GM19239 (cell line): ENCODE measurements around the gene NIPA2.

Experiments used
- DNase-seq: peaks from one replicate; pipeline ENCODE4 v3.0.0; 2011; ENCODE audit warnings: low spot score; ENCODE audit not compliant: insufficient read length
- FAIRE-seq: peaks from 2 replicates; lab custom pipeline; 2011; peaks lifted over from hg19 to GRCh38; lab: Jason Lieb, UNC

The NIPA2 gene

DNA sequence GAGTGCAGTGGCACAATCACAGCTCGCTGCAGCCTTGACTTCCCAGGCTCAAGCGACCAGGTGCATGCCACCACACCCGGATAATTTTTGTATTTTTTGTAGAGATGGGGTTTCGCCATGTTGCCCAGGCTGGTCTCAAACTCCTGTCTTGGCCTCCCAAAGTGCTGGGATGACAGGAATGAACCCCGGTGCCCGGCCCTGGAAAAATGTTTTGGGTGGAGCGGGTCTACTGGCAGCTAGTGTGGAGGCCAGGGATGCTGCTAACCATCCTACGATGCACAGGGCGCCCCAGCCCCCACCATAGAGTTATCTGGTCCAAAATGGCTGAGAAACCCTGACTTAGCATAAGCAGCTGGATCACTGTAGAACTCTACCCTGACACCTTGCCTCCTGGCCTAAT, 35.4 kb downstream of the NIPA2 start:
- FAIRE-seq (no peak), DNase-seq (no peak)

DNA sequence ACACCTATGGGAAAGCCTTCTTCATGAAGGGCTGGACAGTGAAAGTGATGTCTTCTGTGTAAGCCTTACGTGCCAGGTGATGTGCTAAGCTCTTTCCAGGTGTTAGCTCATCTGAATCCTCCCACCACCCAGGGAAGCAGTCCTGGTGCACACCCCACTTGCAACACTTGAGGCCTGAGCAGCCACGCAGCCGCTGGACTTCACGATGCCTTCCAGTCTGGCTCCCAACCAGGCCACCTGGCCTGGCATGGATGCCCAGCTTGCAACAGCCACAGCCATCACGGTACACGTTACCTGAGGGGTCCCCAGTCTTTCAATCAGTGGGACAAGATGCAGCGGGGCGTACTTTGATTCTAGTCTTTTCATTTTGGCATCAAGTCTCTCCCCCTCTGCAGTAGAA, 35.8 kb downstream of the NIPA2 start:
- FAIRE-seq = no peak
- DNase-seq = no peak

DNA sequence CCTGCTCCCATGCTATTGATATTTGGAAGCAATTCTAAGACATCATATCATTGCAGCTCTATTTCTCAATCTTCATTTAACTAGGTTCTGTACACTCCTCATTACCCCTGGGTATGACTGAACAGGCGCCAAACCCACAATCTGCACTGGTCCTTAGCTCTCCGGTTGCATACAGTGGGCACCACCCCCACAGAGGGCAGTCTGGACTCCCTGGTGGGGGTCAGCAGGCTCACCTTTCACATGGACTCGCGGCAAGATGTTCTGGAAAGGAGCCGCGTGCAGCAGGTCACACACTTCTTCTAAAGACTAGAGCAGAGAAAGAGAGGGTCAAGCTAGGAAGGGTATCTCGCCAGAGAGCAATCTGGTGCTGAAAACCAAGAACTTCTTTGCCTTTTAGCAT, 36.5 kb downstream of the NIPA2 start:
- DNase-seq (no peak), FAIRE-seq (no peak)

DNA sequence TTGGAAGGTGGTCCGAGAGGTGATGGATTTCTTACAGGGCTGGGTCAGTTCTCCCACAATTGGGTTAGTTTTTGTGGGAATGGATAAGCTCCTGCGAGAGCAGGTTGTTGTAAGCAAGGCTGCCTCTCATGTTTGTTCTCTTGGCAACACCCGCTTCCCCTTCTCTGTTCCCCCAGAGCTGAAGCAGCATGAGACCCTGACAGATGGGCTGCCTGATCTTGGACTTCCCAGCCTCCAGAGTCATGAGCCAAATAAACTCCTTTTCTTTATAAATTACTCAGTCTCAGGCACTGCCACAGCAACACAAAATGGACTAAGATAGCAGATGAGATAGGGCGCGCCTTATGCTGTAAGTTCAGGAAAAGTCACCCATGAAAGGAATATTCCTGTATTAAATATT, 38.7 kb downstream of the NIPA2 start:
- DNase-seq = no peak
- no peak for FAIRE-seq

GRCh38 chr15:22877607-22878006, 39.1 kb downstream of the NIPA2 start:
- FAIRE-seq (no peak), DNase-seq (no peak)

GRCh38 chr15:22878103-22878502, 39.6 kb downstream of the NIPA2 start:
- no peak for FAIRE-seq
- DNase-seq = no peak

DNA sequence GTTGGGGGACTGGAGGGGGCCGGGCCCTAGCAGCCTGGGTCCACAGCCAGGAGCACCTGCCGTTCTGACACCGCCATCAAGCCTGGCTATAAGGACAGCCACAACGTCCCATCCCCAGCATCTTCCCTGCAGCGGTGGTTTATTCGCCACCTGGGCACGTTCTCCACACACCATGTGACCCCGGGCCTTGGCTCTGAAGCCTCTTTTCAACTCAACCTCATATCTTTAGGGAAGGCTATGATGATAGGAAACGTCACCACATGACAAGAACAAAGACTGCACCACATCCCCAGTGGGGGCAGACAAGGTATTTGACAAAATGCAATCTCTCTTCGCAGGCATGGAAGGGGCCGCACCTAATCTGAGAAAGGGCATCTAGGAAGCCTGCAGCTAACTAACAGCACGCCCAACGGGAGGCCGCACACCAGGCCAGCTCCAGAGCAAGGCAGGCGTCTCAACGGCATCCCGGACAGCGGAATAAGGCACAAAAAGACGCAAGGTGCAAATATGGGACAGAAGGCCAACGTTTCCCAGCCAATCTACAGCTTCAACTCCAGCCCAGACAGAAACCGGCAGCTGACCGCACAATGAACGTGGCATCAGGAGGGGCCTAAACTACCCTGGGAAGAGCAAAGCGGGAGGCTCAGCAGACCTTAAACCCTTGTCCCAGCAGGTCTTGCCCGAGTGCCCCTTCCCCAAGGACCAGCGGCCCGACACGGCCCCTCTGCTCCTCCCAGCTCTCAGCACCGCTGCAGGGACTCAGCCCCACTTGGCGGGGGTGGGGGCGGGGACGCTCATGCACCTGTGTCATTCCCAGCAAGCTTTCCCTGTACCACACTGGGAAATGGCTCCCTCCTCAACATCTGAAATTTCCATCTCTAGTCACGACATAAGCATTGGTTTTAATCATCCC, 41.9 kb downstream of the NIPA2 start:
- DNase-seq = no peak
- no peak for FAIRE-seq

- FAIRE-seq (no peak), DNase-seq (no peak)
These were observed 42.7 kb downstream of the NIPA2 start for GRCh38 chr15:22880981-22881738.

- FAIRE-seq (no peak), DNase-seq (no peak)
These were observed 43.4 kb downstream of the NIPA2 start for GRCh38 chr15:22881739-22882440.

DNA sequence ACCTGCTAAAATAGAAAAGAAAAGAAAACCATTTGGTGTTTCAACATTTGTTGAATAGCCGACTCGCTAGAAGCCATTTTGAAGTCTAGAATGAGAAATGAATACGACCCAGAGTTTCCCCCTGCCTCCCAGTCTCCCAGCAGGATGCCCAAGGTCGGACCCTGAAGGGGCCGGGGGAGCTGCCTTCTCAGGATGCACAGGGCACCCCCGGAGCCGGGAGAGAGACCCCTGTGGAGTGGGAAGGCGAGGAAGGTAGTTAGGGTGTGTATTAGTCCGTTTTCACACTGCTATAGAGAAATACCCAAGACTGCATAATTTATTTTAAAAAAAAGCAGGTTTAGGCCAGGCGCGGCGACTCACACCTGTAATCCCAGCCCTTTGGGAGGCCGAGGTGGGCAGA, 44.7 kb downstream of the NIPA2 start:
- DNase-seq (no peak), FAIRE-seq (no peak)

- DNase-seq = no peak
- no peak for FAIRE-seq
These were observed 45.9 kb downstream of the NIPA2 start for GRCh38 chr15:22884344-22884743.

GRCh38 chr15:22885120-22885519, 46.7 kb downstream of the NIPA2 start:
- no peak for FAIRE-seq
- no peak for DNase-seq

GRCh38 chr15:22887157-22887951, 48.9 kb downstream of the NIPA2 start:
- DNase-seq (no peak), FAIRE-seq (no peak)

GRCh38 chr15:22888120-22888859, 49.8 kb downstream of the NIPA2 start:
- no peak for FAIRE-seq
- DNase-seq = no peak

DNA sequence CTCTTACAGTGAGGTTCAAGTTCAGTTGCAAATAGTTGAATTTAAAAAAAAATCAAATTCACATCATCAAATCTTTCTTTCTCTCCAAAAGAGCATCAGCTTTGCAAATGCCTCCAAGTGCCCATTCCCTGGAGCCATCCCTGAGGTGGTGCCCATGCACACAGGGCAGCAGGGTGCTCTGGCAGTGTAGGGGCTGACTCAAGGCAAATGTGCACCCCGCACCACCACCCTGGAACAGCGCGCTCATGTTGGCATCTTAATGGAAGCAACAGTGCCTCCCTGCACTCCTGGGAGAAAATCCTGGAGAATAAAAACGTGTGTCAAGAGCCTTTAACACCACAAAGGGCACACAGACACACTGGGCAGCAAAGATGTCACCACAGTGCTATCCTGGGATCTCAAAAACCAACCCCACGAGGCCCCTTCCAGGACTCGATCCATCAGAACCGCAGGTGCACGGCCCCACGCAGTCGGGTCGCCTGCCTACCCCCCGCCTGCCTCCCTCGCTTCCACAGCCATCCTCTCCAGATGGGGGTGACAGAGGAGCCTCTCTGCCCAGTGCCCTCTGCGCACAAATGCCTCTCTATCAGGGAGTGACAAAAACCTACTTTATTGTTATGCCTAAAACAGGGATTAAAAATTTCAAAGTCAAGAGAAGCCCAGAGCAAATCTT, 50.8 kb downstream of the NIPA2 start:
- FAIRE-seq (no peak), DNase-seq (no peak)

GRCh38 chr15:22890296-22890695, 51.8 kb downstream of the NIPA2 start:
- DNase-seq (no peak), FAIRE-seq (no peak)

DNA sequence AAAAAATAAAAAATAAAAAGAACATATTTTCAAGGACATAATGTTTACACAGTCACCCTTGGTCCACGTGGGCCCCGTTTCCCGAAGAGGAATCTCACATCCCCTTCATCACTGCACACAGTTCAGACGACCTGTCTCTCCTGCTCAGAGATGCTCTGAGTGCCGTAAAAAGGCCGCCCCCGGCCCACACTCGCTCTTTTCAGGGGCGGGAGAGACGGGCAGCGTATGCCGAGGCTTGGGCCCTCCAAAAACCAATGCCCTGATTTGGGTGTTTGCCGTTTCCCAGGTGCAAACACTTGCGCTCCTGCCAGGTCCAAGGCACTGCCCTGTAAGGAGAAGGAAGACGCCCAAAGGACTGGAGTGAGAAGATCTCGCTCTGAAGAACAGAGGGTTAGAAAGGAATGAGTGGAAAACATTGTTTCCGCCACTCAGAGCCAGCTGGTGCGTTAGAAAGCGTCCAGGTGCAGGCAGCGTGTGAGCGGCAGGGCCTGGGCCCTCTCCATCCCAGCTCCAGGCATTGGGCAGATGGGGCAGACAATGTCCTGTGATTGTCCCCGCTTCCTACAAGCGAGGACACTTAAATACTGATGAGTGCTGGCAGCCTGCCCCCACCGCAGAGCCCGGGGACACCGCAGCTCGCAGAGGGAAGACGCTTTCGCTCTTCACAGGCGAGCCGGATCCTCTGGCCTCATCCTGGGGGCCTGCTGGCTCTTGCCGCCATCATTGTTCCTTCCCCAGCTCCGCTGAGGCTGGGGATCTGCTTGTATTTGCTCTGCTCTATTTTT, 53.2 kb downstream of the NIPA2 start:
- no peak for FAIRE-seq
- no peak for DNase-seq

DNA sequence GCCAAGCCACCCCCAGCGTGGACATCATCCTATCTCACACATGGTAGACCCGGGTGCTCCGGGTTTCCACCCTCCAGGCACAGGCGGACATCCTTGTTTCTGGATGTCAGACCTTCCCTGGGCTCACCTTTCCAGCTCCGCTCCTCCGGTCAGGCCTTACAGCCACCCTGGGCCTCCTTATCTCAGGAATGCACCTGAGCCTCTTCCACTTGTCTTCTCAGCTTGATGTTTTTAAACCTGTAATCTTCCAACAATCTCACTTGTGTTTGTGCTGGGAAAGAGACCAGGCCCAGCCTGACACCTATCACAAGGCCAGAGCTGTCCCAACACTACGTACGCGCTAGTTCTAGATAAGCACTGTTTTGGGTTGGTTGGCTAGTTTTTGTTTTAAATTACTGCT, 53.9 kb downstream of the NIPA2 start:
- FAIRE-seq = no peak
- DNase-seq = no peak
